ENCODE results near the gene RASGRP2.

The RASGRP2 gene

GRCh38 chr11:64770120-64770519, 26.2 kb upstream of the RASGRP2 start:
- DNase-seq (ENCODE audit: low read depth): no peak

DNA sequence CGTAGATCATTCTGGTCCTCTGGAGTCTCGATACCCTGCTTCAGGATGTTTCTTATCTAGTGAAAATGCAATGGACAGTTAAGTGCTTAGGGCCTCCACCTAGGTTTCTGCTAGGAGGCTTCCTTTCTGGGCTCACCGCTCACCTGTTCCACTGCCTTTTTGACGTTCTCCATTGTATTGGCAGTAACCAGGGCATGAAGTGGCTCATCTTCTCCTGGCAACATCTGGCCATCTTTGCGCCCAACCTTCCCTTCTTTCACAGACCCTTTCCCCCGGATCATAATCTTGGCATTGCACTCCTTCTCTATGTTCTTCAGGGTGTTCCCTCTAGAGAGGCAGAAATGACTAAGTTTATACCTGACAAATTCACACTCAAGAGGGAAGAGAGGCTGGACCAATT, 25.3 kb upstream of the RASGRP2 start:
- DNase-seq (ENCODE audit: low read depth): no peak

DNA sequence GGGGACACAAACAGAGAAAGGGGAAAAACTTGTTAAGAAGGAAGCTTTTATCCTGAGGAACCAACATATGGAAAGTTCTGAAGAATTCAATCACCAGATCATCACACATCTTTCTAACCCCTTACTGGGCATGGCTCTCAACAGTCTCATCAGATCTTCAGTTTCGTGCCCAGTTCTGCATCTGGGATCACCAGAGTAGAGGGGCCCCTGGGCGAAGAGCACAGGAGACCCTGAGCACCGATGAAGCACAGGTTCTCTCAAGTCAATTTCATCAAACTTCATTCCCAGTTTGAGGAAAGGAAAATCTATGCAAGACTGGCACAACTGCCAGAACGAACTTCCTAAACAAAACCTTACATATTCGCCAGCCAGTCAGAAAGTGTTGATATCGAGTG, 24.4 kb upstream of the RASGRP2 start:
- no peak for DNase-seq (ENCODE audit: low read depth)

GRCh38 chr11:64767344-64768299, 23.7 kb upstream of the RASGRP2 start:
- DNase-seq (ENCODE audit: low read depth): peak; percentile 65

DNA sequence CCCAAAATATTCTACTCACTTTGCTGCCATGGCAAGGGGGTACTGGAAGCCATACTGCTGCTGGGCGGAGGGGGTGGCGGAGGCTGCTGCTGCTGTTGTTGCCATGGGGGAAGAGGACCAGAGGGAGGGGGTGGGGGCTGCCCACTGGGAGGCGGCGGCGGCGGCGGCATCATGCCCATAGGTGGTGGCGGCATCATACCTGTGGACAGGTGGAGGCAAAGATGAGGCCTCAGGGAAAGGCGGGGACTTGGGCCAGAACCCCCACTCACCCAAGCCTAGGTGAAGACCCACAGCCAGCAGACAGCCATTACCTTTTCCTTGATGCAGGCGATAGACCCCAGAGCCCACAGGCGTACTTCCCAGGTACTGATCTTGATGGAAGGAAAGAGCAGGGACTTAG, 22.9 kb upstream of the RASGRP2 start:
- no peak for DNase-seq (ENCODE audit: low read depth)

DNA sequence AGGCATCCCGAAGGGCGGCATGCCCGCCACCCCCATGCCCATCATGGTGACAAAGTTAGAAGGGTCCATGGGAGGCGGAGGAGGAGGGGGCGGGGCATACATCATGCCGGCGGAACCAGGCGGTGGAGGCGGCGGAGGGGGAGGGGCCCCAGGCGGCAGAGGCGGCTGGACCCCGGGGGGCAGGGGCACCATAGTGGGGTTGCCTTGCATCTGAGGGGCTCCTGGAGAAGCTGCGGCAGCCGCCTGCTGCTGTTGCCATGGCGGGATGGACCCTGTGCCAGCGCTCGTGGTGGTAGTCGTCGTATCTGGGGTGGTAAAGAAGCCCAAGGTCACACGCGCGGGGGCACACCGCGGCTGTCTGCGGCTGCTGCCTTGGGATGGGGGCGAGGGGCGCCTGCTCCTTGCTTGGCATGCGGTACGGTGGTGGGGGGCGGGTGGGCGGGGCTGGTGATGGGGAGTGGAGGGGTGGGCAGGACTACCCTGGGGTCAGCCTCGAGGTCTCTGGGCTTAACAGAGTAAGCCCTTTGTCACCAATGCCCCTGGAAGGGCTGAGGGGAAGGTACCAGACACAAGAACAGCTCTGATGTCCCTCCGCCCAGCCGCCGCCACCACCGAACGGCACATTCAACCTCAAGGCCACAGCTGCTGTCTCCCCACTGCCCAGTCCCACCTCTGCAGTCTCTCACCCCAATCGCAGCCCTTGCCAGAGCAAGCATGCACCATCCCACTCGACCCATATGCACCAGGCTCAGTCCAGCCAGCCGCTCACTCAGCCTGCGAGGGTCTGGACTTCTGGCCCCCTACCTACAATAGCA, 22.1 kb upstream of the RASGRP2 start:
- no peak for DNase-seq (ENCODE audit: low read depth)

- DNase-seq (ENCODE audit: low read depth): no peak
These were observed 21.4 kb upstream of the RASGRP2 start for GRCh38 chr11:64765291-64765850.

GRCh38 chr11:64764753-64765152, 20.8 kb upstream of the RASGRP2 start:
- no peak for DNase-seq (ENCODE audit: low read depth)

DNA sequence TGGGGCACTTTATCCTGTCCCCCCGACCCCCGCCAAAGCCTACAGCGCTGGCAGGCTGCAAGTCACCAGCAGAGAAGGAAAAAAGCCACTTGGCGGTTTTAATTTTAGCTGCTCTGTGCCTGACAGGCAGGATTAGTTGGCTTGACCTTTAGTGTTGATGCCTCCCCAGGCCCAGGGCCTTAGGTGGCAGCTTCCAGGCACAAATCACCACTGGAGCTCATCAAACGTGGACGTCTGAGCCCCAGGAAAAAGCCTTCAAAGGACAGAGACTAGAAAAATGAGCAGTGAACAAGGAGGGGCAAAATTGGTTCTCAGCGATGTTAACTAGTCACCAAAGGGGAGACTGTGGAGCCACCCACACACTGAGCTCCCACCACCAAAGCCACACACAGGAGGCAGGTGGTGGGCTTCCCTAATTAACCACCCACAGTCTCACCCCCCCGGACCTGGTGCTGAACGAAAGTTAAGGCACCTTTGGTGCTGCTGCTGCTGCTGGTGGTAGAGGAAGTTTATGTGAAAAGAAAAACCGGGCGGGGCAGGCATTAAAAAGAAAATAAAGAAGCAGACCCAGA, 20.2 kb upstream of the RASGRP2 start:
- DNase-seq (ENCODE audit: low read depth): peak; percentile 50

GRCh38 chr11:64763526-64764039, 19.6 kb upstream of the RASGRP2 start:
- no peak for DNase-seq (ENCODE audit: low read depth)

DNA sequence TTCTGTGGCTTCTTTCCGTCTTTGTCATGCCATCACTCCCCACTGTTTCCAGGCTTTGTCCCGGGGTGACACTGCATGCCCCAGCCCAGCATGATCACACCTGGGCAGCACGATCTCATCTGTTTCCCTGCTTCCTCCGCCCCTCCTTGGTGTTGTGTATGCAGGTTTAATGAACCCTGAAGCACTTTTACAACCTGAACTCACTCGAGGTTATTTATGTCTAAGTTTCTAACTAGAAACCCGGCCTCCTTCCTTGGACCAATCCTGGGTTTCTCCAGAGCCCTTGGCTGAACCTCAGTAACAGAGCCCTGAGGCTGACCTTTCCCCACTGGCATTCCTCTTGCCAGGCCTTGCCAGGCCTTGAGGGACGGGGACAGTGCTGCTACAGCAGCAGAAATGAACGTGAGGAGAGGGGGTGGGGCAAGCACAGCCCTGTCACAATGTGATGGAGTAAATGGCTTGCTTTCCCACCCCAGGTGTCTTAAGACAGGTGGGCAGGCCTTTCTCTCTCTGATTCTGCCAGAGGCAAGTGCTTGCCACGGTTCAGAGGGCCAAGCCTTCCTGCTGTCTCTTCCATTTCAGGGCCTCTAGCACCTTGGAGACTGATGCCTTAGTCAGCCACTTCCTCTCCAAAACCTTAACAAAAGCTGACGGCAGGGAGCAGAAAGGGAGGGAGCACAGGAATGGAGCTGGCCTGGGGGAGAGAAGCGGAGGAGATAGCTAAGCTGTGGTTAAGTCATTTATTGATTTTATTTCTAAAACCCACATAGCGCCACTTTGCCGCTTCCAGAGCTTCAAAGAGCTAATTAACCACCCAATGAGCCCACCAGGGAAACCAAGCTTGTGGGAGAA, 19.0 kb upstream of the RASGRP2 start:
- no peak for DNase-seq (ENCODE audit: low read depth)

GRCh38 chr11:64762277-64762673, 18.3 kb upstream of the RASGRP2 start:
- DNase-seq (ENCODE audit: low read depth): no peak

DNA sequence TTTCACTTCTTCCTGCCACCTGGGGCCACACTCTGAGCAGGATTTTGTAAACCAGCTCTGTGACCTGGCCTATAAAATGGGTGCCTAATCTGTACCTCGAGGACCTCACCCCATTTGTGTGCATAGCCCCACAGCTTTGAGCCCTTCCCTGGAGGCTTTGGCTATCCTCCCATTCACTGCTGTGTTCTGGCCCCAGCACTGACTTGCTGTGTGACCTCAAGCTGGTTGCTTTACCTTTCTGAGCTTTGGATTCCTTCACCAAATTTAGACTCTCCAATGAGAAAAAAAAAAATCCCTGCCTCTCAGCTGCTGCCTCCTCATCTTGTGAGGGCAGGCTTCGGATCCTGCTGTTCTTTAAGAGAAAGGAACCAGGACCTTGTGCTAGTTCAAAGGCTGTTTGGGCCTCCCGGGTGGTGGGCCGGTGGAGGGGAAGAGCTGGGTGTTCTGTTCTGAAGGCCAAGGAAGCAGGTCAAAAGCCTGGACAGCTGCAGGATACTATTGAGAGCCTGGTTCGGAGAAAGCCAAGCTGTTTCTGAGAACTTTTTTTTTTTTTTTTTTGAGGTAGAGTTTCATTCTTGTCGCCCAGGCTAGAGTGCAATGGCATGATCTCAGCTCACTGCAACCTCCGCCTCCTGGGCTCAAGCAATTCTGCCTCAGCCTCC, 16.9 kb upstream of the RASGRP2 start:
- no peak for DNase-seq (ENCODE audit: low read depth)

GRCh38 chr11:64759722-64760719, 16.1 kb upstream of the RASGRP2 start, which contains the start of gene PYGM:
Gene PYGM, minus strand, starts transcription at chr11:64759974. Its CDS starts 76 bp downstream, at chr11:64759898.
- no peak for DNase-seq (ENCODE audit: low read depth)

- DNase-seq (ENCODE audit: low read depth): no peak
These were observed 15.3 kb upstream of the RASGRP2 start for GRCh38 chr11:64759131-64759721.

DNA sequence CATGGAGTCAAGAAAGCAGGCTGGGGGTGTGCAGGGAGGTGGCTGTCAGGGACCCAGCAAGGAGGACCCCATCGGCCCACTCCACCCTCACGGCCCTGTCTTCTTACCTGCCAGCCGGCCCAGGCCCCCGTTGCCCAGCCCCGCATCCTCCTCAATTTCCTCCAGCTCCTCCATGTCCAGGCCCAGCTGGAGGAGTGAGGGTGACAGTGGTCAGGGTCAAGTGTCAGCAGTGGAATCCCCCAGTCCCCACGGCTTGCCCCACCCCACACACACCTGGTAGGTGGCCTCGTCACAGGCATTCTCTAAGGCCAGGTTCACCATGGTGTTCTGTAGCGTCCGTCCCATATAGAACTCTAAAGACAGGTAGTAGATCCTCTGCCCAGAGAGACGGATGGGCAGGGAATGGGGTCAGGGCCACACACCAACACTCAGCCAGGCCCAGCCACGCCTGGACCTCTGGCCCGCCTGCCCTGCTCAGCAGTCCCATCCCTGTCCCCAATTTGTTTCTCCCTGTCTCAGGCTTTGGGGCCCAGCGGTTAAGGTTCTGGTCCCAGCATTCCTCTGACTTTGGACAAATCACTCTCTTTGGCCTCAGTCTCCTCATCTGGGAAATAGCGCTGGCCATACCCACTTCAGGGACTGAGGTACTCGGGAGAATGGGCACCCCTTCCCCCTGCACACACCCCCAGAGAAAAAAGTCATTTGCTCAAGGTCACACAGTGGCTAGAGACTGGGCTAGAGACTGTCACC, 14.6 kb upstream of the RASGRP2 start:
- DNase-seq (ENCODE audit: low read depth): no peak

- DNase-seq (ENCODE audit: low read depth): no peak
These were observed 13.8 kb upstream of the RASGRP2 start for GRCh38 chr11:64757549-64758329.

Data from stimulated activated CD4-positive, alpha-beta T cell treated with anti-CD3 and anti-CD28 coated beads, Interleukin-2, amount 100 ng/mL, for 4 hours (primary cell).